WTC11 (cell line): ENCODE data around the gene JOSD2. TPM values are rescaled to one million over a fixed set of nuclear protein-coding genes. Genes with fewer than 3 reads are reported as not detected.

Experiments
- ATAC-seq: fragments of 200-7000 bp; cut with Tn5 transposase; 2 replicates; pipeline ENCODE4 v1.10.0; 2021; ENCODE audit warnings: mild to moderate bottlenecking, moderate library complexity
- CTCF ChIA-PET: fragments of 300-600 bp; sonication (Branson Sonifier 250); formaldehyde crosslinking; loops from one replicate; lab custom pipeline; 2021; ENCODE audit warnings: antibody characterized with exemption; lab: Charles Lee
- POLR2A ChIA-PET: fragments of 350-600 bp; sonication (Branson Sonifier 250); formaldehyde crosslinking; loops from one replicate; lab custom pipeline; 2021; ENCODE audit warnings: antibody characterized with exemption; lab: Charles Lee
- DNase-seq: peaks from one replicate; pipeline ENCODE4 v3.0.0; 2021; ENCODE audit warnings: low spot score
- H3K27ac Mint-ChIP-seq: 2 replicates; pipeline ENCODE4 v1.8.0; 2021; ENCODE audit warnings: mixed read lengths
- H3K27me3 Mint-ChIP-seq: 2 replicates; pipeline ENCODE4 v1.8.0; 2021; ENCODE audit warnings: low read depth, mild to moderate bottlenecking, moderate library complexity, mixed read lengths
- H3K36me3 Mint-ChIP-seq: 2 replicates; pipeline ENCODE4 v1.8.0; 2021; ENCODE audit warnings: mixed read lengths
- H3K4me1 Mint-ChIP-seq: 2 replicates; pipeline ENCODE4 v1.8.0; 2022; ENCODE audit warnings: mixed read lengths
- H3K4me3 Mint-ChIP-seq: 2 replicates; pipeline ENCODE4 v1.8.0; 2021; ENCODE audit warnings: mild to moderate bottlenecking, moderate library complexity, mixed read lengths
- H3K9me3 Mint-ChIP-seq: 2 replicates; pipeline ENCODE4 v1.8.0; 2021; ENCODE audit warnings: mixed read lengths
- CREM ChIP-seq: sonication (generic); formaldehyde crosslinking; IDR thresholded peaks from 2 replicates; pipeline ENCODE4 v1.8.1; 2022; ENCODE audit warnings: mild to moderate bottlenecking, missing genetic modification reagents, moderate library complexity
- ERG ChIP-seq: fragments of 250-450 bp; sonication (Bioruptor Pico); IDR thresholded peaks from 2 replicates; pipeline ENCODE4 v1.8.0; 2021; ENCODE audit warnings: mild to moderate bottlenecking
- HMGA2 ChIP-seq: fragments of 250-450 bp; sonication (Bioruptor Pico); IDR thresholded peaks from 2 replicates; pipeline ENCODE4 v1.4.0; 2021; ENCODE audit warnings: mild to moderate bottlenecking, moderate library complexity
- TCF7 ChIP-seq: sonication (generic); formaldehyde crosslinking; IDR thresholded peaks from 2 replicates; pipeline ENCODE4 v1.8.0; 2022; ENCODE audit warnings: mild to moderate bottlenecking, low read depth, missing genetic modification reagents, moderate library complexity
- ZBTB21 ChIP-seq: sonication (generic); formaldehyde crosslinking; IDR thresholded peaks from 2 replicates; pipeline ENCODE4 v1.8.1; 2023; ENCODE audit warnings: mild to moderate bottlenecking, missing genetic modification reagents, borderline replicate concordance
- ZBTB43 ChIP-seq: sonication (generic); formaldehyde crosslinking; IDR thresholded peaks from 2 replicates; pipeline ENCODE4 v1.8.1; 2023; ENCODE audit warnings: mild to moderate bottlenecking, missing genetic modification reagents
- ZNF317 ChIP-seq: sonication (generic); formaldehyde crosslinking; IDR thresholded peaks from 2 replicates; pipeline ENCODE4 v1.8.1; 2023; ENCODE audit warnings: low read depth, mild to moderate bottlenecking, moderate library complexity, missing genetic modification reagents, borderline replicate concordance
- total RNA-seq: library from RNA; stranded (reverse); gene quantifications from 3 replicates; pipeline ENCODE4 v1.2.3, GENCODE V29; 2021
- TF ChIP-seq, protein P1 (sequence below): sonication (generic); formaldehyde crosslinking; IDR thresholded peaks from 2 replicates; pipeline ENCODE4 v1.8.0; 2022; ENCODE audit warnings: mild to moderate bottlenecking, missing genetic modification reagents
- TF ChIP-seq, protein P2 (sequence below): sonication (generic); formaldehyde crosslinking; IDR thresholded peaks from 2 replicates; pipeline ENCODE4 v1.8.0; 2022; ENCODE audit warnings: missing genetic modification reagents
- TF ChIP-seq, protein P3 (sequence below): sonication (generic); formaldehyde crosslinking; IDR thresholded peaks from 2 replicates; pipeline ENCODE4 v1.8.1; 2023; ENCODE audit warnings: mild to moderate bottlenecking, missing genetic modification reagents, moderate library complexity
- TF ChIP-seq, protein P4 (sequence below): fragments of 250-450 bp; sonication (Bioruptor Pico); conservative IDR thresholded peaks from 2 replicates; pipeline ENCODE4 v1.9.0; 2021; ENCODE audit warnings: mild to moderate bottlenecking

JOSD2 gene
- total RNA-seq, 1 experiment from 2014 or later: 4.0 TPM

DNA sequence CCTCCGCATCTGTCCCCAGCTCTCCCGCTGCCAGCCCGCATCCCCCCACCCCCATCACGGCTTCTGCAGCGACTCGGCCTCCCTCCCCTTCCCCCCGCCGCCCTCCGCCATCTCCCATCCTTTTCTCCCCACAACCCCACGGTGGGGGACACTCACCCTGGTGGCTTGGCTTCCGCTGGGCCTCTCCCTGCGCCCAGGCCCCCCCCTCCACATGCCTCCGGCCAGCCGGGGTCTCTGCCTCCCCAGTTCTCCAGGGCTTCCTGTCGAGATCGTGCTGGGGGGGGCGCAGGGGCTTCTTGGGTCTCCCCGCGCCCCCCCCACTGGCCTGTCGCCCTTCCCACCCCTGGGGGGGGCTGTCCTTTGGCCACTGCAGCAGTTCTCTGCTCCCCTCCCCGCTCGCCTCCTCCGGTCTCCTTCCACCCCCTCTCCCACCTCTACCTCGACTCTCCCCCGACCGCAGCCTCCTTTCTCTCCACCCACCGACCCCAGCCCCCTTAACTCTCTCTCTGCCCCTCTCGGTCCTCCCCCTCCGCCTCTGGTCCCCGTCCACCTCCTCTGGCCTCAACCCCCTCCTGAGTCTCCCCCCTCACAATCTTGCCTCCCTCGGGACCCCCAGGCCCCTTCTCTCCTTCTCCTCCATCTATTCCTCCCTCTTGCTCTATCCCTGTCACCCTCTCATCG, 40.2 kb upstream of the JOSD2 start:
- H3K27ac Mint-ChIP-seq: no peak overlapping the region
- CTCF ChIA-PET: interaction anchor here (0.6 to 1.7 kb wide), 3 partner anchors 14 to 543 kb away, joined by 3 to 10 read pairs (median 4); no protein-coding TSS in a partner anchor
- DNase-seq (no peak), ATAC-seq (no peak)
- H3K27me3 Mint-ChIP-seq: peaks cover 62% of the 10 kb centered on the region
- TF ChIP-seq, protein P1, sequence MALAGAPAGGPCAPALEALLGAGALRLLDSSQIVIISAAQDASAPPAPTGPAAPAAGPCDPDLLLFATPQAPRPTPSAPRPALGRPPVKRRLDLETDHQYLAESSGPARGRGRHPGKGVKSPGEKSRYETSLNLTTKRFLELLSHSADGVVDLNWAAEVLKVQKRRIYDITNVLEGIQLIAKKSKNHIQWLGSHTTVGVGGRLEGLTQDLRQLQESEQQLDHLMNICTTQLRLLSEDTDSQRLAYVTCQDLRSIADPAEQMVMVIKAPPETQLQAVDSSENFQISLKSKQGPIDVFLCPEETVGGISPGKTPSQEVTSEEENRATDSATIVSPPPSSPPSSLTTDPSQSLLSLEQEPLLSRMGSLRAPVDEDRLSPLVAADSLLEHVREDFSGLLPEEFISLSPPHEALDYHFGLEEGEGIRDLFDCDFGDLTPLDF: no peak
- TF ChIP-seq, all 79 proteins: peak for 0
- Mint-ChIP-seq H3K36me3 (no peaks in the 10 kb centered on the region), H3K9me3 (no peaks in the 10 kb centered on the region), H3K4me1 (peaks cover 27% of the 10 kb centered on the region), H3K4me3 (peak overlapping the region; percentile 91)
- POLR2A ChIA-PET: no interaction called here

DNA sequence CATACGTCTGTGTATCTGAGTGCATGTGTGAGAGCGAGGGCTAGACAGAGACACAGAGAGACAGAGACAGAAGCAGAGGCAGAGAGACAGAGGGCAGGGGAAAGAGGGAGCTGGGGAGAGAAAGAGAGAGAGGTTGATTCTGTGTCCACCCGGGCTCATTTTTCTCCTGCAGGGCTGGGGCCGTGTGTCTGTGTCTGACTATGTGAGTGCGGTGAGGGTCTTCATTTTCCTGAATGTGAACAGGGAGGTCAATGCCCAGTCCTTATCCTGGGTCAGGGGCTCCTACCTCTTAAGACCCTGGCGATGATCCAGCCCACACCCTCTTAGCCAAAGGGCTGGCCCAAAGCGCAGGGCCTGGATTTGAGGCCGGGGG, 39.6 kb upstream of the JOSD2 start:
- Mint-ChIP-seq H3K27ac (no peak overlapping the region), H3K36me3 (no peaks in the 10 kb centered on the region), H3K9me3 (no peaks in the 10 kb centered on the region), H3K27me3 (peaks cover 59% of the 10 kb centered on the region), H3K4me1 (peaks cover 24% of the 10 kb centered on the region), H3K4me3 (peak overlapping the region; percentile 91)
- no peak for ATAC-seq
- ChIA-PET CTCF (interaction anchor here (0.6 to 1.7 kb wide), 4 partner anchors 13 to 544 kb away, joined by 3 to 10 read pairs (median 4); no protein-coding TSS in a partner anchor), POLR2A (no interaction called here)
- no peak for DNase-seq
- TF ChIP-seq ERG (CRISPR knock-in tag) (no peak), CREM (CRISPR knock-in tag) (no peak), HMGA2 (CRISPR knock-in tag) (no peak)
- TF ChIP-seq, protein P2, sequence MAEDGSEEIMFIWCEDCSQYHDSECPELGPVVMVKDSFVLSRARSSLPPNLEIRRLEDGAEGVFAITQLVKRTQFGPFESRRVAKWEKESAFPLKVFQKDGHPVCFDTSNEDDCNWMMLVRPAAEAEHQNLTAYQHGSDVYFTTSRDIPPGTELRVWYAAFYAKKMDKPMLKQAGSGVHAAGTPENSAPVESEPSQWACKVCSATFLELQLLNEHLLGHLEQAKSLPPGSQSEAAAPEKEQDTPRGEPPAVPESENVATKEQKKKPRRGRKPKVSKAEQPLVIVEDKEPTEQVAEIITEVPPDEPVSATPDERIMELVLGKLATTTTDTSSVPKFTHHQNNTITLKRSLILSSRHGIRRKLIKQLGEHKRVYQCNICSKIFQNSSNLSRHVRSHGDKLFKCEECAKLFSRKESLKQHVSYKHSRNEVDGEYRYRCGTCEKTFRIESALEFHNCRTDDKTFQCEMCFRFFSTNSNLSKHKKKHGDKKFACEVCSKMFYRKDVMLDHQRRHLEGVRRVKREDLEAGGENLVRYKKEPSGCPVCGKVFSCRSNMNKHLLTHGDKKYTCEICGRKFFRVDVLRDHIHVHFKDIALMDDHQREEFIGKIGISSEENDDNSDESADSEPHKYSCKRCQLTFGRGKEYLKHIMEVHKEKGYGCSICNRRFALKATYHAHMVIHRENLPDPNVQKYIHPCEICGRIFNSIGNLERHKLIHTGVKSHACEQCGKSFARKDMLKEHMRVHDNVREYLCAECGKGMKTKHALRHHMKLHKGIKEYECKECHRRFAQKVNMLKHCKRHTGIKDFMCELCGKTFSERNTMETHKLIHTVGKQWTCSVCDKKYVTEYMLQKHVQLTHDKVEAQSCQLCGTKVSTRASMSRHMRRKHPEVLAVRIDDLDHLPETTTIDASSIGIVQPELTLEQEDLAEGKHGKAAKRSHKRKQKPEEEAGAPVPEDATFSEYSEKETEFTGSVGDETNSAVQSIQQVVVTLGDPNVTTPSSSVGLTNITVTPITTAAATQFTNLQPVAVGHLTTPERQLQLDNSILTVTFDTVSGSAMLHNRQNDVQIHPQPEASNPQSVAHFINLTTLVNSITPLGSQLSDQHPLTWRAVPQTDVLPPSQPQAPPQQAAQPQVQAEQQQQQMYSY (CRISPR knock-in tag): peak; percentile 23; the same call in 1 of the 2 replicates
- TF ChIP-seq, protein P3, sequence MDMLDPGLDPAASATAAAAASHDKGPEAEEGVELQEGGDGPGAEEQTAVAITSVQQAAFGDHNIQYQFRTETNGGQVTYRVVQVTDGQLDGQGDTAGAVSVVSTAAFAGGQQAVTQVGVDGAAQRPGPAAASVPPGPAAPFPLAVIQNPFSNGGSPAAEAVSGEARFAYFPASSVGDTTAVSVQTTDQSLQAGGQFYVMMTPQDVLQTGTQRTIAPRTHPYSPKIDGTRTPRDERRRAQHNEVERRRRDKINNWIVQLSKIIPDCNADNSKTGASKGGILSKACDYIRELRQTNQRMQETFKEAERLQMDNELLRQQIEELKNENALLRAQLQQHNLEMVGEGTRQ (CRISPR knock-in tag): no peak

GRCh38 chr19:50549927-50550593, 39.1 kb upstream of the JOSD2 start:
- H3K36me3 Mint-ChIP-seq: no peaks in the 10 kb centered on the region
- H3K27me3 Mint-ChIP-seq: peaks cover 54% of the 10 kb centered on the region
- ChIA-PET POLR2A (interaction anchor here (0.6 kb wide), 1 partner anchor 58 kb away, joined by 3 read pairs; no protein-coding TSS in a partner anchor), CTCF (interaction anchor here (0.6 to 1.6 kb wide), 5 partner anchors 10 to 789 kb away, joined by 3 to 10 read pairs (median 5); no protein-coding TSS in a partner anchor)
- peaks cover 19% of the 10 kb centered on the region for H3K4me1 Mint-ChIP-seq
- ATAC-seq (no peak), DNase-seq (no peak)
- no peaks in the 10 kb centered on the region for H3K9me3 Mint-ChIP-seq
- H3K27ac Mint-ChIP-seq: no peak overlapping the region
- peak overlapping the region; percentile 91 for H3K4me3 Mint-ChIP-seq
- no peak for TF ChIP-seq ZNF317 (CRISPR knock-in tag)
- no peak for TF ChIP-seq TCF7 (CRISPR knock-in tag)
- no peak for TF ChIP-seq ZBTB43 (CRISPR knock-in tag)
- TF ChIP-seq, protein P4, sequence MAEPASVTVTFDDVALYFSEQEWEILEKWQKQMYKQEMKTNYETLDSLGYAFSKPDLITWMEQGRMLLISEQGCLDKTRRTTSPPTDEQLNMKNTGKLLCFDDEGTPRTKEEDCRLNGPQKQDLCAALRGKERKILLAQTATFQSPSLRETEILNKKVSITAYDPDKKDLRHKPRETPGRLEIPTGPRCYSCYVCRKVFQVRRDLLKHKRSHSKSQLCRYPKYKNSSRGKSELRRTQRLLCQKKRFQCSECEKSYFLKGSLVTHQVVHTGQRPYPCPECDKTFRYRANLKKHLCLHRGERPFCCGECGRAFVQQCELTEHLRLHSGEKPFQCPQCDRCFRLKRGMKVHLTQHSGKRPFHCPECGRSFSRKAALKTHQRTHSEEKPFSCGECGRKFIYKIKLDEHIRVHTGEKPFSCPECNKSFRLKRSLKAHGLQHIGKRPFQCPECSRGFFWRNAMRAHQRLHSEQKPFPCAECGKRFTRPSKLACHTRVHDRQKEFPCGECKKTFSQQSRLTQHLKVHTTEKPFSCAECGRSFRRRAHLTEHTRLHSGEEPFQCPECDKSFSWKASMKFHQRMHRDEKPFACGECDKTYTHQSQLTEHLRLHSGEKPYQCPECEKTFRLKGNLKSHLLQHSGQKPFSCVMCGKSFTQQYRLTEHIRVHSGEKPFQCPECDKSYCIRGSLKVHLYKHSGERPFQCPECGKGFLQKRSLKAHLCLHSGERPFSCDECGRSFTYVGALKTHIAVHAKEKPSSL (CRISPR knock-in tag): no peak
- TF ChIP-seq ZBTB21 (CRISPR knock-in tag): no peak
- TF ChIP-seq, protein P1: no peak
